ENCODE data around the gene FHAD1. TPM values are rescaled to one million over a fixed set of nuclear protein-coding genes. Genes with fewer than 3 reads are reported as not detected.

FHAD1 gene
- total RNA-seq, 1 donor from 2014 or later: not detected

GRCh38 chr1:15330028-15330427, 83.0 kb downstream of the FHAD1 start:
- Mint-ChIP-seq H3K27me3 (ENCODE audit: unreplicated experiment) (no peaks in the 10 kb centered on the region), H3K4me3 (ENCODE audit: unreplicated experiment) (no peak overlapping the region), H3K36me3 (ENCODE audit: unreplicated experiment) (no peaks in the 10 kb centered on the region), H3K27ac (ENCODE audit: unreplicated experiment) (no peak overlapping the region), H3K9me3 (ENCODE audit: unreplicated experiment) (no peaks in the 10 kb centered on the region), H3K4me1 (ENCODE audit: unreplicated experiment) (peaks cover 36% of the 10 kb centered on the region)
- TF ChIP-seq, protein P1, sequence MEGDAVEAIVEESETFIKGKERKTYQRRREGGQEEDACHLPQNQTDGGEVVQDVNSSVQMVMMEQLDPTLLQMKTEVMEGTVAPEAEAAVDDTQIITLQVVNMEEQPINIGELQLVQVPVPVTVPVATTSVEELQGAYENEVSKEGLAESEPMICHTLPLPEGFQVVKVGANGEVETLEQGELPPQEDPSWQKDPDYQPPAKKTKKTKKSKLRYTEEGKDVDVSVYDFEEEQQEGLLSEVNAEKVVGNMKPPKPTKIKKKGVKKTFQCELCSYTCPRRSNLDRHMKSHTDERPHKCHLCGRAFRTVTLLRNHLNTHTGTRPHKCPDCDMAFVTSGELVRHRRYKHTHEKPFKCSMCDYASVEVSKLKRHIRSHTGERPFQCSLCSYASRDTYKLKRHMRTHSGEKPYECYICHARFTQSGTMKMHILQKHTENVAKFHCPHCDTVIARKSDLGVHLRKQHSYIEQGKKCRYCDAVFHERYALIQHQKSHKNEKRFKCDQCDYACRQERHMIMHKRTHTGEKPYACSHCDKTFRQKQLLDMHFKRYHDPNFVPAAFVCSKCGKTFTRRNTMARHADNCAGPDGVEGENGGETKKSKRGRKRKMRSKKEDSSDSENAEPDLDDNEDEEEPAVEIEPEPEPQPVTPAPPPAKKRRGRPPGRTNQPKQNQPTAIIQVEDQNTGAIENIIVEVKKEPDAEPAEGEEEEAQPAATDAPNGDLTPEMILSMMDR (IDR thresholded peaks at IDR 0.05): no peak
- DNase-seq (ENCODE audit: extremely low spot score, unreplicated experiment): no peak

DNA sequence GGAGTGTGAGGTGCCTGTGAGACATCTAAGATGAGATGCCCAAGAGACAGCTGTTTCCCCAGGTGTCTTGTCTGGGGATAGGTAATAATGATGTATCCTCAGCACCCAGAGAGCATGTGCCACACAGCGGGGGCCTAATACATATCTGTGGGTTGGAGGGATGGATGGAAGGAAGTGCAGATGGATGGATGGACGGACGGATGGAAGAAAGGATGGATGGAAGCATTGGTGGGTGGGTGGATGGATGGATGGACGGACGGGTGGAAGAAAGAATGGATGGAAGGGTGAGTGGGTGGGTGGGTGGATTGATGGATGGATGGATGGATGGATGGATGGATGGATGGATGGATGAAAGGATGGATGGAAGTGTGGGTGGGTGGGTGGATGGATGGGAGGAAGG, 84.2 kb downstream of the FHAD1 start:
- no peak overlapping the region for H3K4me3 Mint-ChIP-seq (ENCODE audit: unreplicated experiment)
- H3K9me3 Mint-ChIP-seq (ENCODE audit: unreplicated experiment): no peaks in the 10 kb centered on the region
- H3K27ac Mint-ChIP-seq (ENCODE audit: unreplicated experiment): no peak overlapping the region
- TF ChIP-seq, protein P1 (IDR thresholded peaks at IDR 0.05): no peak
- no peak for DNase-seq (ENCODE audit: extremely low spot score, unreplicated experiment)
- no peaks in the 10 kb centered on the region for H3K36me3 Mint-ChIP-seq (ENCODE audit: unreplicated experiment)
- peaks cover 30% of the 10 kb centered on the region for H3K4me1 Mint-ChIP-seq (ENCODE audit: unreplicated experiment)
- no peaks in the 10 kb centered on the region for H3K27me3 Mint-ChIP-seq (ENCODE audit: unreplicated experiment)

- Mint-ChIP-seq H3K36me3 (ENCODE audit: unreplicated experiment) (no peaks in the 10 kb centered on the region), H3K4me1 (ENCODE audit: unreplicated experiment) (peaks cover 28% of the 10 kb centered on the region), H3K4me3 (ENCODE audit: unreplicated experiment) (no peak overlapping the region), H3K9me3 (ENCODE audit: unreplicated experiment) (no peaks in the 10 kb centered on the region), H3K27ac (ENCODE audit: unreplicated experiment) (no peak overlapping the region), H3K27me3 (ENCODE audit: unreplicated experiment) (no peaks in the 10 kb centered on the region)
- no peak for DNase-seq (ENCODE audit: extremely low spot score, unreplicated experiment)
- TF ChIP-seq, protein P1 (IDR thresholded peaks at IDR 0.05): no peak
Observed at GRCh38 chr1:15331734-15332133, 84.7 kb downstream of the FHAD1 start.

DNA sequence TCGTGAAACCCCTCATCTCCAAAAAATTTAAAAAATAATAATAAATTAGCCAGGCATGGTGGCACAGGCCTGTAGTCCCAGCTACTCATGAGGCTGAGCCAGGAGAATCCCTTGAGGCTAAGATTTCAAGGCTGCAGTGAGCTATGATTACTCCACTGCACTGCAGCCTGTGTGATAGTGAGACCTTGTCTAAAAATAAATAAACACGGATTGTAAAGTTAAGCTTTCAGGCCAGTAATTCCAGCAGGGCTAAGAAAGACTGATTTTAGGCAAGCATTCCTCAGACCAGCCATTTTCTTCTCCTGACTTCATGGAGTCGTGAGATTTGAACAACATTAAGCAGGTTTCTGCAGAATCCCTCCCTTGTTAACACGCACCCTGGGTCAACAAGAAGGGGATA, 85.5 kb downstream of the FHAD1 start:
- no peaks in the 10 kb centered on the region for H3K9me3 Mint-ChIP-seq (ENCODE audit: unreplicated experiment)
- no peak overlapping the region for H3K27ac Mint-ChIP-seq (ENCODE audit: unreplicated experiment)
- TF ChIP-seq, protein P1 (IDR thresholded peaks at IDR 0.05): no peak
- no peaks in the 10 kb centered on the region for H3K36me3 Mint-ChIP-seq (ENCODE audit: unreplicated experiment)
- H3K4me3 Mint-ChIP-seq (ENCODE audit: unreplicated experiment): no peak overlapping the region
- no peak for DNase-seq (ENCODE audit: extremely low spot score, unreplicated experiment)
- peaks cover 26% of the 10 kb centered on the region for H3K4me1 Mint-ChIP-seq (ENCODE audit: unreplicated experiment)
- H3K27me3 Mint-ChIP-seq (ENCODE audit: unreplicated experiment): no peaks in the 10 kb centered on the region

GRCh38 chr1:15332952-15333715, 86.1 kb downstream of the FHAD1 start:
- DNase-seq (ENCODE audit: extremely low spot score, unreplicated experiment): no peak
- Mint-ChIP-seq H3K27me3 (ENCODE audit: unreplicated experiment) (no peaks in the 10 kb centered on the region), H3K4me3 (ENCODE audit: unreplicated experiment) (no peak overlapping the region), H3K4me1 (ENCODE audit: unreplicated experiment) (peaks cover 28% of the 10 kb centered on the region), H3K27ac (ENCODE audit: unreplicated experiment) (no peak overlapping the region), H3K9me3 (ENCODE audit: unreplicated experiment) (no peaks in the 10 kb centered on the region), H3K36me3 (ENCODE audit: unreplicated experiment) (no peaks in the 10 kb centered on the region)
- TF ChIP-seq, protein P1 (IDR thresholded peaks at IDR 0.05): no peak
